Gastrocnemius medialis (tissue), 4 donors: ENCODE measurements around the gene CCSER2. TPM values are rescaled to one million over a fixed set of nuclear protein-coding genes. Genes with fewer than 3 reads are reported as not detected.

Source experiments
- ATAC-seq, 2 donors: fragments of 150-250 bp; one replicate each; pipeline ENCODE4 v1.9.1; 2016
- DNase-seq, 2 donors: peaks; one replicate each; pipeline ENCODE4 v3.0.0-alpha.2; 2019
- H3K27ac ChIP-seq, 4 donors: fragments of 200-600 bp; sonication (generic); 1 replicate in 1 of 4; 2 replicates in 3 of 4; pipeline ENCODE4 v1.5.1; 2016 to 2018; ENCODE audit warnings: mild to moderate bottlenecking in 2 of 4, moderate library complexity in 1 of 4
- H3K27me3 ChIP-seq, 3 donors: fragments of 200-600 bp; sonication (generic) in 2 of 3; 1 replicate in 1 of 3; 2 replicates in 2 of 3; pipeline versions ENCODE4 v1.5.1 to v1.6.0; 2016 to 2019; ENCODE audit warnings: mild to moderate bottlenecking in 1 of 3, moderate library complexity in 1 of 3
- H3K36me3 ChIP-seq, 2 donors: fragments of 200-600 bp; sonication (generic) in 1 of 2; one replicate each; pipeline ENCODE4 v1.5.1; 2017 to 2018
- H3K4me1 ChIP-seq, 2 donors: fragments of 200-600 bp; sonication (generic) in 1 of 2; one replicate each; pipeline ENCODE4 v1.5.1; 2016 to 2017; ENCODE audit warnings: mild to moderate bottlenecking in 2 of 2
- H3K4me3 ChIP-seq, 4 donors: fragments of 200-600 bp; sonication (generic) in 3 of 4; 1 replicate in 1 of 4; 2 replicates in 3 of 4; pipeline ENCODE4 v1.5.1; 2016 to 2019; ENCODE audit warnings: mild to moderate bottlenecking in 2 of 4
- H3K9me3 ChIP-seq, 3 donors: fragments of 200-600 bp; sonication (generic) in 2 of 3; 1 replicate in 1 of 3; 2 replicates in 2 of 3; pipeline ENCODE4 v1.5.1; 2016 to 2019
- CTCF ChIP-seq, 5 experiments: fragments of 450-650 bp in 3 of 5; fragments of 200-600 bp in 2 of 5; sonication (generic) in 2 of 5; IDR thresholded peaks in 4 of 5; conservative IDR thresholded peaks in 1 of 5; 1 replicate in 4 of 5; 2 replicates in 1 of 5; pipeline ENCODE4 v1.5.1; 2016 to 2019; ENCODE audit warnings: antibody characterized with exemption in 5 of 5, mild to moderate bottlenecking in 3 of 5, moderate library complexity in 3 of 5
- POLR2A ChIP-seq, 2 donors: fragments of 450-650 bp; IDR thresholded peaks; one replicate each; pipeline ENCODE4 v1.6.1; 2017; ENCODE audit warnings: antibody characterized with exemption in 2 of 2, mild to moderate bottlenecking in 2 of 2, moderate library complexity in 2 of 2
- in situ Hi-C, 4 donors: fragments of 200-750 bp; cut with MboI; loops; one replicate each; pipeline versions ENCODE4 v1.15.0 to v1.8.0; 2017; ENCODE audit warnings: low sequenced_read_pairs in 4 of 4
- intact Hi-C: fragments of 100-400 bp; cut with DNase I; formaldehyde crosslinking; loops from one replicate; pipeline ENCODE4 v1.15.1; 2023; ENCODE audit warnings: low total_unique reads
- total RNA-seq, 4 donors: library from RNA; depleted of rRNA; stranded (reverse); fragments of >200 nt; gene quantifications; one replicate each; pipeline versions ENCODE4 v1.1.0 to v1.2.3, GENCODE V29; 2016

The CCSER2 gene
- total RNA-seq, 4 donors from 2014 or later: 39.8 to 61.8 (median 49.2) TPM

GRCh38 chr10:84563355-84563754 lies 235.0 kb downstream of the CCSER2 start:
- intact Hi-C loops: no loop called here

GRCh38 chr10:84563868-84564267 lies 235.5 kb downstream of the CCSER2 start:
- ATAC-seq (no peak), DNase-seq (no peak)
- Histone ChIP-seq H3K27ac (no peak overlapping the region), H3K27me3 (no peaks in the 10 kb centered on the region), H3K9me3 (no peaks in the 10 kb centered on the region), H3K4me1 (no peaks in the 10 kb centered on the region), H3K4me3 (no peak overlapping the region), H3K36me3 (no peaks in the 10 kb centered on the region)
- TF ChIP-seq CTCF (IDR thresholded peaks at IDR 0.05 in 4 of 5, conservative IDR thresholded peaks at IDR 0.05 in 1 of 5) (no peak), POLR2A (IDR thresholded peaks at IDR 0.05) (no peak)
- in situ Hi-C loops: no loop called here
- intact Hi-C loops: no loop called here

More at GRCh38 chr10:84563355-84563754, 235.0 kb downstream of the CCSER2 start:
- Histone ChIP-seq H3K4me1 (no peaks in the 10 kb centered on the region), H3K4me3 (no peak overlapping the region), H3K36me3 (no peaks in the 10 kb centered on the region), H3K9me3 (no peaks in the 10 kb centered on the region), H3K27me3 (no peaks in the 10 kb centered on the region), H3K27ac (no peak overlapping the region)
- ATAC-seq: no peak
- no peak for TF ChIP-seq CTCF (IDR thresholded peaks at IDR 0.05 in 4 of 5, conservative IDR thresholded peaks at IDR 0.05 in 1 of 5)
- in situ Hi-C loops: no loop called here
- no peak for DNase-seq

GRCh38 chr10:84565881-84566582 lies 237.6 kb downstream of the CCSER2 start:
- H3K4me3 ChIP-seq: no peak overlapping the region
- H3K9me3 ChIP-seq: no peaks in the 10 kb centered on the region
- DNase-seq: no peak
- no peak for TF ChIP-seq CTCF (IDR thresholded peaks at IDR 0.05 in 4 of 5, conservative IDR thresholded peaks at IDR 0.05 in 1 of 5)
- TF ChIP-seq POLR2A (IDR thresholded peaks at IDR 0.05): no peak
- no peaks in the 10 kb centered on the region for H3K4me1 ChIP-seq
- no peak for ATAC-seq
- in situ Hi-C loops (no loop called here), intact Hi-C loops (no loop called here)
- H3K27ac ChIP-seq: no peak overlapping the region
- no peaks in the 10 kb centered on the region for H3K36me3 ChIP-seq
- no peaks in the 10 kb centered on the region for H3K27me3 ChIP-seq

GRCh38 chr10:84567133-84567532 lies 238.7 kb downstream of the CCSER2 start:
- Histone ChIP-seq H3K4me3 (no peak overlapping the region), H3K4me1 (no peaks in the 10 kb centered on the region), H3K27ac (no peak overlapping the region), H3K9me3 (no peaks in the 10 kb centered on the region), H3K36me3 (no peaks in the 10 kb centered on the region), H3K27me3 (no peaks in the 10 kb centered on the region)
- no peak for TF ChIP-seq CTCF (IDR thresholded peaks at IDR 0.05 in 4 of 5, conservative IDR thresholded peaks at IDR 0.05 in 1 of 5)
- in situ Hi-C loops: no loop called here
- no peak for ATAC-seq
- intact Hi-C loops: no loop called here
- DNase-seq: no peak

Other genes starting within 250 kb of the CCSER2 start
- gene GHITM, start 189.1 kb upstream of the CCSER2 start, total RNA-seq: 100 to 1,000 TPM; 307 to 444 (median 358) TPM
- under 1 TPM in 1 of 4 donors, not detected in 3; 0.92 TPM for gene GPR15LG, start 154.8 kb upstream of the CCSER2 start, total RNA-seq
- under 1 TPM in 1 of 4 donors, not detected in 3; 0.27 TPM for gene CDHR1, start 134.1 kb upstream of the CCSER2 start, total RNA-seq
- gene LRIT2, start 103.0 kb upstream of the CCSER2 start, total RNA-seq: not detected
- gene LRIT1, start 87.0 kb upstream of the CCSER2 start, total RNA-seq: not detected
- under 1 TPM in 1 of 4 donors, not detected in 3; 0.22 TPM for gene RGR, start 83.5 kb upstream of the CCSER2 start, total RNA-seq